Measurements from ENCODE around the gene DCTN2.

Gene DCTN2

DNA sequence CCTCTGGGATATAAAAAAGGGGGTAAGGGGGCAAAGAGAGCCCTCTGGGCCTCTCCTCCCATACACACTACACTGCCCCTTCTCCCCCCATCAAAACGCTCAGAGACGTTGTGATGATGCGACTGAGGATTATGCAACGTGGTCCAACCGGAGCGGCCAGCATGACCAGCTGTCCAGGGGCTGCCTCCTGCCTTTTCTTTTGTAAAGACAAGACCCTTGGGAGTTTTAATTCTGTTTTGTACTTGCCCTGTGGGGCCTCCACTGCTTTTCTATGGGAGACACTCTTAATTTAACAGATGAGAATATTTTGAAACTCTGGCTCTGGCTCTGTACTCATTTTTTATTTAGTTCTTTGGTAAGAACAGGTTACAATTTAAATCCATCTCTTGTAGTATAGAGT, 17.2 kb downstream of the DCTN2 start:
- Histone ChIP-seq H3K14ac (ENCODE audit: low read length) (no peak overlapping the region), H3K18ac (ENCODE audit: low read length) (no peak overlapping the region), H4K8ac (ENCODE audit: low read depth, low read length) (no peak overlapping the region), H3K23ac (ENCODE audit: low read depth, low read length, poor library complexity) (no peak overlapping the region), H2BK120ac (ENCODE audit: low read depth, low read length) (no peak overlapping the region), H2AFZ (ENCODE audit: low read length) (no peak overlapping the region), H3K4ac (ENCODE audit: low read length) (no peak overlapping the region), H3K9ac (ENCODE audit: low read depth, low read length, poor library complexity) (no peak overlapping the region), H3K27ac (replicated peaks; ENCODE audit: low read length) (no peak overlapping the region), H2BK5ac (ENCODE audit: low read length) (no peak overlapping the region), H3K4me2 (ENCODE audit: insufficient read depth, low read length, poor library complexity, severe bottlenecking) (no peak overlapping the region), H3K9me3 (replicated peaks in 1 of 2; ENCODE audit: control insufficient read depth in 2 of 2, insufficient read depth in 1 of 2, low read depth in 1 of 2, low read length in 2 of 2) (no peaks in the 10 kb centered on the region), H3K27me3 (ENCODE audit: control insufficient read depth in 3 of 3, insufficient read depth in 3 of 3, low read depth in 1 of 3, low read length in 3 of 3) (no peaks in the 10 kb centered on the region), H2BK15ac (ENCODE audit: low read length) (no peak overlapping the region), H3K4me3 (ENCODE audit: low read length in 2 of 2) (no peak overlapping the region), H3K36me3 (replicated peaks in 1 of 2; ENCODE audit: control insufficient read depth in 2 of 2, insufficient read depth in 2 of 2, low read length in 2 of 2) (peaks cover 54 to 95% of the 10 kb centered on the region in 2 donors), H2BK12ac (ENCODE audit: low read length) (no peak overlapping the region), H3K4me1 (ENCODE audit: control insufficient read depth in 2 of 2, insufficient read depth in 1 of 2, low read depth in 1 of 2, low read length in 2 of 2) (peaks cover 0 to 5% of the 10 kb centered on the region in 2 donors), H4K91ac (ENCODE audit: low read depth, low read length, poor library complexity) (no peak overlapping the region), H3K79me1 (ENCODE audit: low read depth, low read length) (no peaks in the 10 kb centered on the region), H2AK5ac (ENCODE audit: low read depth, low read length) (no peak overlapping the region)
- no CpG with 5 or more reads among the region's 6 CpGs for WGBS, 2 donors (ENCODE audit: extremely low coverage in 2 of 2, insufficient read length in 2 of 2, insufficient replicate concordance in 1 of 2)
- no peak for DNase-seq (ENCODE audit: low spot score)

DNA sequence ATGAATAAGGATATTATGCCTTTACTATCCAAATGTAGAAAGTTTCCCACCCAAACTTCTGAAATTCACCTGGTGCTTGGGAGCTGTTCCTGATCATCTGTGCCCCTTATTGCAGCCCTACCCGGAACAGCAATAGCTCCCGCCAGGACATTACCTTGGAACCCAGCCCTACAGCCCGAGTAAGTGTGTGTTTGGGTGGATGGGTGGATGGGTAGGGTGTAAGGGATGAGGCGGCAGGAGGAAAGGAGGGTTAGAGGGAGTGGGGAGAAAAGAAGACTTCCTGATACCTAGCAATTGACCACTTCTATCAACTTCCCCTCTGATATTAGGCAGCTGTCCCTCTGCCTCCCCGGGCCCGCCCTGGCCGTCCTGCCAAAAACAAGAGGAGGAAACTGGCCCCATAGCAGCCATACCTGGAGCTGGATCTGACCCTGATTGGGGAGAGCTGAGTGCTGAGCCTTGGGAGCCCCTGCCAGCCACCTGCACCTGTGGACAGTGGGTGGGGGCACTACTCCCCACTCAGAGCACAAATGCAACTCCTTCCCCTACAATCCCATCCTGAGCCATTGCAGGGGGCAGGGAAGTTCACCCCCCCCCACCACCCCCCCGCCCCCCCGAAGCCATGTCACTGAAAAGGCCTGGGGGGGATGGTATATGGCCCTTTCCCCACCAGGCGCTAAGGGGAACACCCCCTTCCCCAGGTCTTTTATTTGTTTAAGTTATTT, 18.0 kb downstream of the DCTN2 start:
- H2BK12ac ChIP-seq (ENCODE audit: low read length), result no peak overlapping the region
- peaks cover 6 to 10% of the 10 kb centered on the region in 2 donors for H3K4me1 ChIP-seq (ENCODE audit: control insufficient read depth in 2 of 2, insufficient read depth in 1 of 2, low read depth in 1 of 2, low read length in 2 of 2)
- no peak for DNase-seq (ENCODE audit: low spot score)
- no peak overlapping the region for H3K9ac ChIP-seq (ENCODE audit: low read depth, low read length, poor library complexity)
- no peak overlapping the region for H2AK5ac ChIP-seq (ENCODE audit: low read depth, low read length)
- no peak overlapping the region for H3K14ac ChIP-seq (ENCODE audit: low read length)
- H2BK15ac ChIP-seq (ENCODE audit: low read length), result no peak overlapping the region
- H3K27ac ChIP-seq (replicated peaks; ENCODE audit: low read length), result no peak overlapping the region
- no peak overlapping the region for H3K4me2 ChIP-seq (ENCODE audit: insufficient read depth, low read length, poor library complexity, severe bottlenecking)
- H4K91ac ChIP-seq (ENCODE audit: low read depth, low read length, poor library complexity), result no peak overlapping the region
- peaks cover 52 to 95% of the 10 kb centered on the region in 2 donors for H3K36me3 ChIP-seq (replicated peaks in 1 of 2; ENCODE audit: control insufficient read depth in 2 of 2, insufficient read depth in 2 of 2, low read length in 2 of 2)
- no peak overlapping the region for H2BK5ac ChIP-seq (ENCODE audit: low read length)
- H4K8ac ChIP-seq (ENCODE audit: low read depth, low read length), result no peak overlapping the region
- H3K27me3 ChIP-seq (ENCODE audit: control insufficient read depth in 3 of 3, insufficient read depth in 3 of 3, low read depth in 1 of 3, low read length in 3 of 3), result no peaks in the 10 kb centered on the region
- H3K23ac ChIP-seq (ENCODE audit: low read depth, low read length, poor library complexity), result no peak overlapping the region
- H3K9me3 ChIP-seq (replicated peaks in 1 of 2; ENCODE audit: control insufficient read depth in 2 of 2, insufficient read depth in 1 of 2, low read depth in 1 of 2, low read length in 2 of 2), result no peaks in the 10 kb centered on the region
- H3K18ac ChIP-seq (ENCODE audit: low read length), result no peak overlapping the region
- 100% methylated on average over 1 of the region's 10 CpGs; no CpG with 5 or more reads in 1 of the 2 donors for WGBS, 2 donors (ENCODE audit: extremely low coverage in 2 of 2, insufficient read length in 2 of 2, insufficient replicate concordance in 1 of 2)
- no peak overlapping the region for H2AFZ ChIP-seq (ENCODE audit: low read length)
- no peak overlapping the region for H3K4me3 ChIP-seq (ENCODE audit: low read length in 2 of 2)
- H3K4ac ChIP-seq (ENCODE audit: low read length), result no peak overlapping the region
- no peak overlapping the region for H2BK120ac ChIP-seq (ENCODE audit: low read depth, low read length)
- H3K79me1 ChIP-seq (ENCODE audit: low read depth, low read length), result peaks cover under 1% of the 10 kb centered on the region

DNA sequence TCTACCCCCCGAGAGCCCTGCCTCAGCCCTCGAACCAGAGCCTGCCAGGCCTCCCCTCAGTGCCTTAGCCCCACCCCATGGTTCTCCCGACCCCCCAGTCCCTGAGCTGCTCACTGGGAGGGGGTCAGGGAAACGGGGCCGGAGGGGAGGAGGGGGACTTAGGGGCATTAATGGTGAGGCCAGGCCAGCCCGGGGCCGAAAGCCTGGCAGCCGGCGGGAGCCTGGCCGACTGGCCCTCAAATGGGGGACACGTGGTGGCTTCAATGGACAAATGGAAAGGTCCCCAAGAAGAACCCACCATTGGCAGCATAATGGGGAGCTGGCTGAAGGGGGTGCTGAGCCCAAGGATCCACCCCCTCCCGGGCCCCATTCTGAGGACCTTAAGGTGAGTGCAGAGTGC, 18.8 kb downstream of the DCTN2 start:
- H3K4me1 ChIP-seq (ENCODE audit: control insufficient read depth in 2 of 2, insufficient read depth in 1 of 2, low read depth in 1 of 2, low read length in 2 of 2), result peaks cover 12 to 15% of the 10 kb centered on the region in 2 donors
- H3K4me3 ChIP-seq (ENCODE audit: low read length in 2 of 2), result no peak overlapping the region
- no peak for DNase-seq (ENCODE audit: low spot score)
- H3K4me2 ChIP-seq (ENCODE audit: insufficient read depth, low read length, poor library complexity, severe bottlenecking), result no peak overlapping the region
- H4K8ac ChIP-seq (ENCODE audit: low read depth, low read length), result no peak overlapping the region
- H4K91ac ChIP-seq (ENCODE audit: low read depth, low read length, poor library complexity), result no peak overlapping the region
- no peak overlapping the region for H3K4ac ChIP-seq (ENCODE audit: low read length)
- no peak overlapping the region for H3K23ac ChIP-seq (ENCODE audit: low read depth, low read length, poor library complexity)
- H3K27me3 ChIP-seq (ENCODE audit: control insufficient read depth in 3 of 3, insufficient read depth in 3 of 3, low read depth in 1 of 3, low read length in 3 of 3), result no peaks in the 10 kb centered on the region
- H2BK12ac ChIP-seq (ENCODE audit: low read length), result no peak overlapping the region
- no peak overlapping the region for H2BK15ac ChIP-seq (ENCODE audit: low read length)
- no peak overlapping the region for H2BK120ac ChIP-seq (ENCODE audit: low read depth, low read length)
- no peak overlapping the region for H2AFZ ChIP-seq (ENCODE audit: low read length)
- no CpG with 5 or more reads among the region's 12 CpGs for WGBS, 2 donors (ENCODE audit: extremely low coverage in 2 of 2, insufficient read length in 2 of 2, insufficient replicate concordance in 1 of 2)
- peaks cover 48 to 90% of the 10 kb centered on the region in 2 donors for H3K36me3 ChIP-seq (replicated peaks in 1 of 2; ENCODE audit: control insufficient read depth in 2 of 2, insufficient read depth in 2 of 2, low read length in 2 of 2)
- no peak overlapping the region for H3K14ac ChIP-seq (ENCODE audit: low read length)
- H3K18ac ChIP-seq (ENCODE audit: low read length), result no peak overlapping the region
- H3K9ac ChIP-seq (ENCODE audit: low read depth, low read length, poor library complexity), result no peak overlapping the region
- no peak overlapping the region for H3K27ac ChIP-seq (replicated peaks; ENCODE audit: low read length)
- peaks cover 3% of the 10 kb centered on the region for H3K79me1 ChIP-seq (ENCODE audit: low read depth, low read length)
- no peak overlapping the region for H2AK5ac ChIP-seq (ENCODE audit: low read depth, low read length)
- no peak overlapping the region for H2BK5ac ChIP-seq (ENCODE audit: low read length)
- no peaks in the 10 kb centered on the region for H3K9me3 ChIP-seq (replicated peaks in 1 of 2; ENCODE audit: control insufficient read depth in 2 of 2, insufficient read depth in 1 of 2, low read depth in 1 of 2, low read length in 2 of 2)

DNA sequence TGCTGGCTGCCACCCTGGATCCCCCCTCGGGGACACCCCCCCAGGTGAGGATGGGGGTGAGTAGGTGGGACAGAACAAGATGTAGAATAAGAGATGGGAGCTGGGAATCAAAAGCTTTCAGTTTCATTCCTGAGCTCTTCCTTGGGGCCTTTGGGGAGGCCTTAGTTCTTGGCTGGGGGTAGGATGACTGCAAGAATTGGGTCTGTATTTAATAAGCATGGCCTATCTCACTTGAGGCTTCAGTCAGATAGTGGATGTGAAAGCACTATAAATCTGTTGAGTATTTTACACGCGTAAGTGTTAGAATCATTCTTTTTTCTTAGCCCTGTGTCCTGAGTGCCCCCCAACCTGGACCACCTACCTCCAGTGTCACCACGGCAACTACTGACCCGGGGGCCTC, 19.8 kb downstream of the DCTN2 start:
- Histone ChIP-seq H2BK120ac (ENCODE audit: low read depth, low read length) (no peak overlapping the region), H3K79me1 (ENCODE audit: low read depth, low read length) (peaks cover 3% of the 10 kb centered on the region), H3K4me1 (ENCODE audit: control insufficient read depth in 2 of 2, insufficient read depth in 1 of 2, low read depth in 1 of 2, low read length in 2 of 2) (peaks cover 13 to 15% of the 10 kb centered on the region in 2 donors), H2BK5ac (ENCODE audit: low read length) (no peak overlapping the region), H3K4me2 (ENCODE audit: insufficient read depth, low read length, poor library complexity, severe bottlenecking) (no peak overlapping the region), H3K27me3 (ENCODE audit: control insufficient read depth in 3 of 3, insufficient read depth in 3 of 3, low read depth in 1 of 3, low read length in 3 of 3) (no peaks in the 10 kb centered on the region), H3K18ac (ENCODE audit: low read length) (no peak overlapping the region), H2BK12ac (ENCODE audit: low read length) (no peak overlapping the region), H3K23ac (ENCODE audit: low read depth, low read length, poor library complexity) (no peak overlapping the region), H3K4ac (ENCODE audit: low read length) (no peak overlapping the region), H3K36me3 (replicated peaks in 1 of 2; ENCODE audit: control insufficient read depth in 2 of 2, insufficient read depth in 2 of 2, low read length in 2 of 2) (peaks cover 40 to 80% of the 10 kb centered on the region in 2 donors), H3K9me3 (replicated peaks in 1 of 2; ENCODE audit: control insufficient read depth in 2 of 2, insufficient read depth in 1 of 2, low read depth in 1 of 2, low read length in 2 of 2) (no peaks in the 10 kb centered on the region), H2AFZ (ENCODE audit: low read length) (no peak overlapping the region), H3K9ac (ENCODE audit: low read depth, low read length, poor library complexity) (no peak overlapping the region), H3K14ac (ENCODE audit: low read length) (no peak overlapping the region), H3K27ac (replicated peaks; ENCODE audit: low read length) (no peak overlapping the region), H2BK15ac (ENCODE audit: low read length) (no peak overlapping the region), H4K8ac (ENCODE audit: low read depth, low read length) (no peak overlapping the region), H4K91ac (ENCODE audit: low read depth, low read length, poor library complexity) (no peak overlapping the region), H2AK5ac (ENCODE audit: low read depth, low read length) (no peak overlapping the region), H3K4me3 (ENCODE audit: low read length in 2 of 2) (no peak overlapping the region)
- DNase-seq (ENCODE audit: low spot score), result no peak
- no CpG with 5 or more reads among the region's 5 CpGs for WGBS, 2 donors (ENCODE audit: extremely low coverage in 2 of 2, insufficient read length in 2 of 2, insufficient replicate concordance in 1 of 2)

Data from neuronal stem cell (in vitro differentiated cells).